ENCODE measurements around the gene SPEG. TPM values are rescaled to one million over a fixed set of nuclear protein-coding genes. Genes with fewer than 3 reads are reported as not detected.

Gene SPEG
- total and polyA plus RNA-seq, 4 donors = 3.7 to 15.6 (median 9.6) TPM

- Histone ChIP-seq H3K4me3 (no peak overlapping the region), H3K36me3 (ENCODE audit: control insufficient read depth in 4 of 4, insufficient read depth in 4 of 4, low read length in 4 of 4) (peaks cover 0 to 6% (median 0%) of the 10 kb centered on the region in 4 donors), H3K27ac (ENCODE audit: low read depth in 1 of 2, low read length in 1 of 2) (no peak overlapping the region), H3K4me1 (ENCODE audit: control insufficient read depth in 5 of 5, insufficient read depth in 5 of 5, low read length in 5 of 5) (peaks cover 0 to 13% (median 3%) of the 10 kb centered on the region in 5 donors), H3K27me3 (ENCODE audit: control insufficient read depth in 3 of 3, insufficient read depth in 3 of 3, low read length in 2 of 3) (peaks cover 5 to 46% (median 17%) of the 10 kb centered on the region in 3 donors), H3K9ac (ENCODE audit: insufficient read depth in 1 of 2, low read length in 2 of 2) (no peak overlapping the region), H3K9me3 (ENCODE audit: control insufficient read depth in 4 of 4, insufficient read depth in 3 of 4, low read length in 3 of 4) (peaks cover 0 to 2% (median 0%) of the 10 kb centered on the region in 4 donors)
- ATAC-seq (ENCODE audit: insufficient read depth, low FRiP score) (no peak), DNase-seq (no peak)
- no peak for TF ChIP-seq CTCF (IDR thresholded peaks at IDR 0.05; ENCODE audit: control extremely low read depth, extremely low read depth)
- 67 to 73% methylated on average over 17 of the region's 17 CpGs for WGBS, 2 donors
Measured at GRCh38 chr2:219482674-219483405, 48.2 kb downstream of the SPEG start.

GRCh38 chr2:219483451-219484342 lies 49.1 kb downstream of the SPEG start:
- DNase-seq (no peak), ATAC-seq (ENCODE audit: insufficient read depth, low FRiP score) (no peak)
- Histone ChIP-seq H3K36me3 (ENCODE audit: control insufficient read depth in 4 of 4, insufficient read depth in 4 of 4, low read length in 4 of 4) (peaks cover 0 to 6% (median 0%) of the 10 kb centered on the region in 4 donors), H3K4me3 (no peak overlapping the region), H3K27ac (ENCODE audit: low read depth in 1 of 2, low read length in 1 of 2) (no peak overlapping the region), H3K27me3 (ENCODE audit: control insufficient read depth in 3 of 3, insufficient read depth in 3 of 3, low read length in 2 of 3) (peaks cover 5 to 42% (median 17%) of the 10 kb centered on the region in 3 donors), H3K4me1 (ENCODE audit: control insufficient read depth in 5 of 5, insufficient read depth in 5 of 5, low read length in 5 of 5) (peaks cover 0 to 10% (median 3%) of the 10 kb centered on the region in 5 donors), H3K9me3 (ENCODE audit: control insufficient read depth in 4 of 4, insufficient read depth in 3 of 4, low read length in 3 of 4) (peaks cover 0 to 2% (median 0%) of the 10 kb centered on the region in 4 donors), H3K9ac (ENCODE audit: insufficient read depth in 1 of 2, low read length in 2 of 2) (no peak overlapping the region)
- TF ChIP-seq CTCF (IDR thresholded peaks at IDR 0.05; ENCODE audit: control extremely low read depth, extremely low read depth) = no peak
- WGBS, 2 donors = 17 to 19% methylated on average over 54 to 58 of the region's 58 CpGs

- H3K36me3 ChIP-seq (ENCODE audit: control insufficient read depth in 4 of 4, insufficient read depth in 4 of 4, low read length in 4 of 4) = peaks cover 0 to 6% (median 0%) of the 10 kb centered on the region in 4 donors
- peaks cover 5 to 42% (median 17%) of the 10 kb centered on the region in 3 donors for H3K27me3 ChIP-seq (ENCODE audit: control insufficient read depth in 3 of 3, insufficient read depth in 3 of 3, low read length in 2 of 3)
- H3K9ac ChIP-seq (ENCODE audit: insufficient read depth in 1 of 2, low read length in 2 of 2) = no peak overlapping the region
- DNase-seq = peak; percentile 36 to 43 (median 39)
- TF ChIP-seq CTCF (IDR thresholded peaks at IDR 0.05; ENCODE audit: control extremely low read depth, extremely low read depth) = no peak
- no peak for ATAC-seq (ENCODE audit: insufficient read depth, low FRiP score)
- H3K4me1 ChIP-seq (ENCODE audit: control insufficient read depth in 5 of 5, insufficient read depth in 5 of 5, low read length in 5 of 5) = peaks cover 0 to 10% (median 3%) of the 10 kb centered on the region in 5 donors
- H3K9me3 ChIP-seq (ENCODE audit: control insufficient read depth in 4 of 4, insufficient read depth in 3 of 4, low read length in 3 of 4) = peaks cover 0 to 2% (median 0%) of the 10 kb centered on the region in 4 donors
- no peak overlapping the region for H3K4me3 ChIP-seq
- no peak overlapping the region for H3K27ac ChIP-seq (ENCODE audit: low read depth in 1 of 2, low read length in 1 of 2)
- WGBS, 2 donors = 2% methylated on average over 89 of the region's 89 CpGs
Measured at GRCh38 chr2:219484343-219485200, 49.9 kb downstream of the SPEG start.
